ENCODE measurements around the gene CSRNP3.

Gene CSRNP3

GRCh38 chr2:165594231-165594934, 124.9 kb downstream of the CSRNP3 start:
- ChIA-PET POLR2A (ENCODE audit: low non-redundant PET) (no interaction called here), CTCF (interaction anchor here (0.7 kb wide), 1 partner anchor 36 kb away, joined by 3 read pairs; no protein-coding TSS in a partner anchor)
- DNase-seq (ENCODE audit: low spot score), result no peak
- H3K27ac ChIP-seq, result no peak overlapping the region
- no peak for TF ChIP-seq CTCF (conservative IDR thresholded peaks at IDR 0.05; ENCODE audit: low read depth)

- H3K27ac ChIP-seq, result no peak overlapping the region
- no peak for DNase-seq (ENCODE audit: low spot score)
- CTCF ChIA-PET, result interaction anchor here (0.7 kb wide), 1 partner anchor 36 kb away, joined by 3 read pairs; no protein-coding TSS in a partner anchor
- POLR2A ChIA-PET (ENCODE audit: low non-redundant PET), result no interaction called here
- TF ChIP-seq CTCF (conservative IDR thresholded peaks at IDR 0.05; ENCODE audit: low read depth), result no peak
Measured at GRCh38 chr2:165594935-165595255, 125.4 kb downstream of the CSRNP3 start.

- ChIA-PET CTCF (no interaction called here), POLR2A (ENCODE audit: low non-redundant PET) (no interaction called here)
- H3K27ac ChIP-seq, result no peak overlapping the region
- TF ChIP-seq CTCF (conservative IDR thresholded peaks at IDR 0.05; ENCODE audit: low read depth), result no peak
- no peak for DNase-seq (ENCODE audit: low spot score)
Measured at GRCh38 chr2:165596788-165597187, 127.3 kb downstream of the CSRNP3 start.

- H3K27ac ChIP-seq, result no peak overlapping the region
- ChIA-PET POLR2A (ENCODE audit: low non-redundant PET) (no interaction called here), CTCF (no interaction called here)
- DNase-seq (ENCODE audit: low spot score), result no peak
- no peak for TF ChIP-seq CTCF (conservative IDR thresholded peaks at IDR 0.05; ENCODE audit: low read depth)
Measured at GRCh38 chr2:165601065-165601830, 131.8 kb downstream of the CSRNP3 start.

GRCh38 chr2:165601928-165602521, 132.5 kb downstream of the CSRNP3 start:
- peak; percentile 28 for DNase-seq (ENCODE audit: low spot score)
- no peak overlapping the region for H3K27ac ChIP-seq
- TF ChIP-seq CTCF (conservative IDR thresholded peaks at IDR 0.05; ENCODE audit: low read depth), result no peak
- CTCF ChIA-PET, result no interaction called here
- POLR2A ChIA-PET (ENCODE audit: low non-redundant PET), result no interaction called here

GRCh38 chr2:165609672-165610071, 140.2 kb downstream of the CSRNP3 start:
- H3K27ac ChIP-seq, result no peak overlapping the region
- DNase-seq (ENCODE audit: low spot score), result no peak
- ChIA-PET POLR2A (ENCODE audit: low non-redundant PET) (no interaction called here), CTCF (no interaction called here)
- no peak for TF ChIP-seq CTCF (conservative IDR thresholded peaks at IDR 0.05; ENCODE audit: low read depth)

All from RWPE1 (cell line).